CD4-positive, alpha-beta T cell treated with Interleukin-15 for 1 hour (primary cell): Measurements from ENCODE around the gene FOXRED2.

Source experiments
- DNase-seq: peaks from one replicate; pipeline ENCODE4 v3.0.0-alpha.2; 2020

FOXRED2 gene

DNA sequence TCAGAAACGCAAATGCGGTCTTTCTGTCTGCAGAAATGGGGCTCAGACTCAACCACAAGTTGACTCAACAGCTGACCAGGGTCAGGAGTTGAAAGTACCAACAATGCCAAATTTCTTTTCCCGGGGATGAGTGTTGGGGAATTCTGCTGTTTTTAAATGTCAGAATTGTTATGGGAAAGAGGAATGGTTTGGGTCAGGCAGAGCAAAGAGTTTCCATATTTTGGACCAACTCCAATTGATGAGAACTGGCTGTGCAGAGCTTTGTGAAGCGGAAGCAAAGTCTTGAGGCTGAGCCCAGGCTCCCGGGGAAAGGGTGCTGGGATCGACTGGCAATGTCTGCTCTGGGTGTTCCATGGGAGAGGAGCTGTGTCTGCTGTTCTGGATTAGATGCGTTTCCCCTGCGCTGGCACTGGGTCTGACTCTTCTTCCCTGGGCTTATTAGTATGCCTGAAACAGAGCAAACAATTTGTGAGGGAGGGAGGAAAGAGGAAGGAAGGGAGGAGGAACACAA lies 61.6 kb downstream of the FOXRED2 start:
- DNase-seq, result no peak

DNA sequence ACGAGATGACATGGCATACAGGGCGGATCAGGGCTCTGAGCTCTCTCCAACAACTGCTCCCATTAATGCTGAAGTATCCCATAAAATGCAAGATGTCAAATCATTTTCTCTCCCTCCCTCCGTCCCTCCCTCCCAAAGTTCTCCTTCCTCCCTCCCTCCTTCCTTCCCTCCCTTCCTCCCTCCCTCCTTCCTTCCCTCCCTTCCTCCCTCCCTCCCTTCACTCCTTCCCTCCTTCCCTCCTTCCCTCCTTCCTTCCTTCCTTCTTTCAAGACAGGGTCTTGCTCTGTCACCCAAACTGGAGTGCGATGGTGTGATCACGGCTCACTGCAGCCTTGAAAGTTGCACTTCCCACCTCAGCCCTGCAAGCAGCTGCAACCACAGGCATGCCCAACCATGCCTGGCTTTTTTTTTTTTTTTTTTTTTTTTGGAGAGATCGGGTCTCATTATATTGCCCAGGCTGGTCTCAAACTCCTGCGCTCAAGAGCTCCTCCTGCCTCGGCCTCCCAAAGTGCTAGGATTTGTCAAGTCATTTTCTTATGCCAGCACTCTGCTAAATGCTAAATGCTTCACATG lies 63.6 kb downstream of the FOXRED2 start:
- DNase-seq, result no peak

- DNase-seq, result no peak
These were observed 64.2 kb downstream of the FOXRED2 start for GRCh38 chr22:36442506-36443197.

DNA sequence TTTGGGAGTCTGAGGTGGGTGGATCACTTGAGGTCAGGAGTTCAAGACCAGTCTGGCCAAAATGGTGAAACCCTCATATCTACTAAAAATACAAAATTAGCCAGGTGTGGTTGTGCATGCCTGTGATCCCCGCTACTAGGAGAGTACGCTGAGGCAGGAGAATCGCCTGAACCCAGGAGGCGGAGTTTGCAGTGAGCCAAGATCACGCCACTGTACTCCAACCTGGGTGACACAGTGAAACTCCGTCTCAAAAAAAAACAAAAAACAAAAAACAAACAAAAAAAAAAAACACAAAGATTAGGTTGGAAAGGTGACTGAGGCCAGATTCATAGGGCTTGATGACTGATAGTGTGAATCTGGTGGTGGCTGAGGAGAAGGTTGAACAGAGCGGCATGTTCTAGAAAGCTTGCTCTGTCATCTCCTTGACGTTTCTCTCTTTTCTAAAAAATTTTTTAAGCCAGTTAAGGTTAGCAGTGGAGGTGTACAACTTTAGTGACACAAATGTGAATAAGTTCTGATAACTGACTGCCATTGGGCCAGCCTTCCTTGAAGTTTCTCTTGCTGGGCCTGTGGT lies 66.3 kb downstream of the FOXRED2 start:
- no peak for DNase-seq

GRCh38 chr22:36439481-36440271 lies 67.2 kb downstream of the FOXRED2 start:
- no peak for DNase-seq
